ENCODE measurements around the gene TSPAN9.

The TSPAN9 gene

DNA sequence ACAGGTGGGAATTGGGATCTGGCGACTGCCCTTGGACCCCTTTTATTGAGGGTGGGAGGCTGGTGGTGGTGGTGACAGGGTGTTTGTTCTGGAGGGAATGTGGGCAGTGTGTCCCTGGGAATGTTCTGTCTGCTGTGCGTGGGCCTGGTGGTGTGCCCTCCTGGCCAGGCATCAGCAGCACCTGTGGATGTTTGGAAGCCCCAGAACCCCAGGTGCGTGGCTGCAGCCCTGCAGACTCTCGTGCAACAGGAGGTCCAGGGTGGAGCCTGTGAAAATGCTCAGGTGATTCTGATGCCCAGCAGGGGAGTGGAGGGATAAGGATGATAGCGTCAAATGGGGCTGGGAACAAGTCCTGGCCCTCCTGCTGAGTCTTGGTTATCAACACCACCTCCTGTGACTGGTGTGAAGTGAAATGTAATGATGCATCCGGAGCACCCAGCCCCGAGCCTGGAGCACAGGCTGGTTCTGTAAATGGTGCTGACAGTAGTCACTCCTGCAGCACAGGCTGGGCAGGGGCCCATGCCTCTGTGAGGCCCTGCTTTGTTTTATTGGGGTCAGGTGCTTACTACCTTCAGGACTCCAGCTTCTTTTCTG is 176.6 kb downstream of the TSPAN9 start:
- H3K27ac ChIP-seq (ENCODE audit: low read depth, low read length, poor library complexity, severe bottlenecking) = no peak overlapping the region
- no peaks in the 10 kb centered on the region for H3F3A ChIP-seq (ENCODE audit: insufficient read depth, low read length)
- H3K9me3 ChIP-seq (ENCODE audit: low read length) = no peaks in the 10 kb centered on the region
- H3K27me3 ChIP-seq (ENCODE audit: insufficient read depth, low read length) = peaks cover 3% of the 10 kb centered on the region; the same call in 1 of the 2 replicates
- TF ChIP-seq, protein P1, sequence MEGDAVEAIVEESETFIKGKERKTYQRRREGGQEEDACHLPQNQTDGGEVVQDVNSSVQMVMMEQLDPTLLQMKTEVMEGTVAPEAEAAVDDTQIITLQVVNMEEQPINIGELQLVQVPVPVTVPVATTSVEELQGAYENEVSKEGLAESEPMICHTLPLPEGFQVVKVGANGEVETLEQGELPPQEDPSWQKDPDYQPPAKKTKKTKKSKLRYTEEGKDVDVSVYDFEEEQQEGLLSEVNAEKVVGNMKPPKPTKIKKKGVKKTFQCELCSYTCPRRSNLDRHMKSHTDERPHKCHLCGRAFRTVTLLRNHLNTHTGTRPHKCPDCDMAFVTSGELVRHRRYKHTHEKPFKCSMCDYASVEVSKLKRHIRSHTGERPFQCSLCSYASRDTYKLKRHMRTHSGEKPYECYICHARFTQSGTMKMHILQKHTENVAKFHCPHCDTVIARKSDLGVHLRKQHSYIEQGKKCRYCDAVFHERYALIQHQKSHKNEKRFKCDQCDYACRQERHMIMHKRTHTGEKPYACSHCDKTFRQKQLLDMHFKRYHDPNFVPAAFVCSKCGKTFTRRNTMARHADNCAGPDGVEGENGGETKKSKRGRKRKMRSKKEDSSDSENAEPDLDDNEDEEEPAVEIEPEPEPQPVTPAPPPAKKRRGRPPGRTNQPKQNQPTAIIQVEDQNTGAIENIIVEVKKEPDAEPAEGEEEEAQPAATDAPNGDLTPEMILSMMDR (IDR thresholded peaks at IDR 0.05; ENCODE audit: low read length) = no peak
- no peak for TF ChIP-seq EZH2 (IDR thresholded peaks at IDR 0.05; ENCODE audit: borderline replicate concordance, low read length)
- no peaks in the 10 kb centered on the region for H4K20me1 ChIP-seq (ENCODE audit: insufficient read depth, low read length)
- no peak overlapping the region for H2AFZ ChIP-seq (ENCODE audit: low read length)
- no peaks in the 10 kb centered on the region for H3K79me2 ChIP-seq (ENCODE audit: insufficient read depth, low read length)
- H3K4me1 ChIP-seq (ENCODE audit: insufficient read depth, low read length, severe bottlenecking) = no peaks in the 10 kb centered on the region
- H3K36me3 ChIP-seq (ENCODE audit: insufficient read depth, low read length) = no peaks in the 10 kb centered on the region
- H3K4me2 ChIP-seq (ENCODE audit: low read length) = no peak overlapping the region
- no peak overlapping the region for H3K9ac ChIP-seq (ENCODE audit: low read length)
- H3K9me2 ChIP-seq (ENCODE audit: low read depth, low read length) = no peaks in the 10 kb centered on the region
- no peak overlapping the region for H3K4me3 ChIP-seq (ENCODE audit: low read depth, low read length, poor library complexity, severe bottlenecking)

DNA sequence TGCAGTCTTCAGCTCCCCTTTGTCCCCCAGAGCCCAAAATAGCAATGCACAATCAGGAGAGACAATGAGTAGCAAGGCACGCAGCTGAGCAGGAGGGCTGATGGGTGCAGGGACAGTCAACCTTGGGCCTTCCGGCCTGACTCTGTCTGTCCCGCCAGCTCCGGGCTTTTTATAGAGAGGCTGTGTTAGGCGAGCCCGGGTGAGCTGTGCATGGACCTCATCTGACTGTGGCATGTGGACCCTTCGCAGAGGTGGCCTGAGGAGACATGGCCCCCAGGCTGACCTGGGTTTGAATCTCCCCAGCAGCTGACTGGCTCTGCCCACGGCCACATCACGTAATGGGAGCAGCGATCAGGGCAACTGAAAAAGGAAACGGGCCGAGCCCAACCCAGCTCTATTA is 177.9 kb downstream of the TSPAN9 start:
- Histone ChIP-seq H3K9me2 (ENCODE audit: low read depth, low read length) (no peaks in the 10 kb centered on the region), H2AFZ (ENCODE audit: low read length) (no peak overlapping the region), H3K4me3 (ENCODE audit: low read depth, low read length, poor library complexity, severe bottlenecking) (no peak overlapping the region), H3K27ac (ENCODE audit: low read depth, low read length, poor library complexity, severe bottlenecking) (no peak overlapping the region), H3K4me2 (ENCODE audit: low read length) (no peak overlapping the region), H3K9ac (ENCODE audit: low read length) (no peak overlapping the region), H3K27me3 (ENCODE audit: insufficient read depth, low read length) (peaks cover 3% of the 10 kb centered on the region; the same call in 1 of the 2 replicates), H3F3A (ENCODE audit: insufficient read depth, low read length) (no peaks in the 10 kb centered on the region), H3K4me1 (ENCODE audit: insufficient read depth, low read length, severe bottlenecking) (no peaks in the 10 kb centered on the region), H4K20me1 (ENCODE audit: insufficient read depth, low read length) (no peaks in the 10 kb centered on the region), H3K36me3 (ENCODE audit: insufficient read depth, low read length) (no peaks in the 10 kb centered on the region), H3K79me2 (ENCODE audit: insufficient read depth, low read length) (no peaks in the 10 kb centered on the region), H3K9me3 (ENCODE audit: low read length) (no peaks in the 10 kb centered on the region)
- TF ChIP-seq, protein P1 (IDR thresholded peaks at IDR 0.05; ENCODE audit: low read length) = no peak
- TF ChIP-seq EZH2 (IDR thresholded peaks at IDR 0.05; ENCODE audit: borderline replicate concordance, low read length) = no peak

DNA sequence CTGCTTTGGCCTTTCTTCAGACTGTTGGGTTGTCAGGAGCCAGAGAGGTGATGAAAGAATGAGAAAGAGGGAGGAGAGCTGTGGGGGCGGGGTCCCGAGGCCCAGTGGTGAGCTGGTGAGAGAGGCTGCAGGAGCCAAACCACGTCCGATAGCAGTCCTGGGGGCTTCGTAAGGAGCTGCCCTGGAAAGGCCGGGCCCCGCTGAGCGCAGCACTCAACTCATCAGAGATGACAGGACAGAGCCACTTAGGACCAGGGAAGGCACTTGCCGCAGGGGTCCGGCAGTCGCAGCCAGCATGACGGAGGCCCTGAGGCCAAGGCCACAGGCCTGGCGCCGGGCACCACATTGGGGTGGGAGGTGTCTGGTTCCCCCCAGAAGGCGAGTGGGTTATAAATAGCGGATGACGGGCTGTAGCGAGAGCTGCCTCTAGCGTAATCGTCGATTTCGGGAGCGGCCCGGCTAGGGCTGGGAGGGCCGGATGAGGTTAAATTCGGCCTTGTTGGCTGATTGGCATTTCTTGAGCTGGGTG is 179.0 kb downstream of the TSPAN9 start:
- H3K9ac ChIP-seq (ENCODE audit: low read length) = no peak overlapping the region
- no peaks in the 10 kb centered on the region for H3K9me2 ChIP-seq (ENCODE audit: low read depth, low read length)
- H3K36me3 ChIP-seq (ENCODE audit: insufficient read depth, low read length) = no peaks in the 10 kb centered on the region
- no peak overlapping the region for H3K4me3 ChIP-seq (ENCODE audit: low read depth, low read length, poor library complexity, severe bottlenecking)
- TF ChIP-seq, protein P1 (IDR thresholded peaks at IDR 0.05; ENCODE audit: low read length) = no peak
- no peak for TF ChIP-seq EZH2 (IDR thresholded peaks at IDR 0.05; ENCODE audit: borderline replicate concordance, low read length)
- peaks cover 3% of the 10 kb centered on the region; the same call in 1 of the 2 replicates for H3K27me3 ChIP-seq (ENCODE audit: insufficient read depth, low read length)
- no peak overlapping the region for H3K27ac ChIP-seq (ENCODE audit: low read depth, low read length, poor library complexity, severe bottlenecking)
- no peaks in the 10 kb centered on the region for H3K9me3 ChIP-seq (ENCODE audit: low read length)
- H3K79me2 ChIP-seq (ENCODE audit: insufficient read depth, low read length) = no peaks in the 10 kb centered on the region
- no peak overlapping the region for H2AFZ ChIP-seq (ENCODE audit: low read length)
- H4K20me1 ChIP-seq (ENCODE audit: insufficient read depth, low read length) = no peaks in the 10 kb centered on the region
- H3K4me1 ChIP-seq (ENCODE audit: insufficient read depth, low read length, severe bottlenecking) = no peaks in the 10 kb centered on the region
- no peak overlapping the region for H3K4me2 ChIP-seq (ENCODE audit: low read length)
- H3F3A ChIP-seq (ENCODE audit: insufficient read depth, low read length) = no peaks in the 10 kb centered on the region

Data from OCI-LY1 (cell line).